ENCODE data around the gene KRTAP5-2. TPM values are rescaled to one million over a fixed set of nuclear protein-coding genes. Genes with fewer than 3 reads are reported as not detected.

Gene KRTAP5-2
- total RNA-seq, 5 donors from 2014 or later (not counting 1 experiment from before 2014, with no cell fraction given), result not detected

DNA sequence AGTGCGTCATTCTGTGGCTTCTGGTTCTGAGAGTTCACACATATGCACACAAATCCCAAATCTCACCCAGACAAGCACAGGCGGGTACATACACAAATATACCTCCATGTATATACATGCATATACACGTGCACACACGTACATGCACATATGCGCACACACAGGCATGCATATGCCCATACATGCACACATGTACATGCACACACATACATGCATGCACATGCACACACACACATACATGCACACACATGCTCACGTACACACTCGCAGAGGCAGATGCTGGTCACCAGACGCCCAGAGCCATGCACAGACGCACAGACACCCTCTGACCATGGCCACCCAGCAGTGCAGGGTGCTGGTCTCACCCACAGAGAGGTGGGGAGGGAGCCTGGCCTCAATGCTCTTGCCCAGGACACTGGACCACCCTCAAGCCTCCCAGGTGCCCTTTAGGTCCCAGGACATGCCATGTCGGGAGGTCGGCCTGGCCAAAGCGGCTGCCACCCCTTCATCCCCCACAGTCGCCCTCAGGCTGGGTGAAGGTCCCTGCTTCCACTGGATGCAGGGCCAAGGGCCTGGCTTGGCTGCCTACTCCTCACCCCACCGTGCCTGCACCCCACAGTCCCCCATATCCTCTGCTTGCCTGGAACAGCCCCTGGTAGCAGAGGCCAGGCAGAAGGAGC is 35.5 kb downstream of the KRTAP5-2 start:
- Mint-ChIP-seq H3K4me1 (peaks cover 0 to 5% (median 2%) of the 10 kb centered on the region in 3 donors), H3K4me3 (peak overlapping the region in 1 of 3 donors; percentile 16), H3K27ac (no peak overlapping the region), H3K36me3 (peaks cover 8% of the 10 kb centered on the region), H3K27me3 (no peaks in the 10 kb centered on the region), H3K9me3 (no peaks in the 10 kb centered on the region)
- no peak for ATAC-seq (replicated peaks in 1 of 4)
- Histone ChIP-seq H3K36me3 (ENCODE audit: control insufficient read depth in 2 of 2, extremely low read depth in 1 of 2, insufficient read depth in 1 of 2, low read length in 1 of 2) (peaks cover 0 to 6% of the 10 kb centered on the region in 2 donors), H3K27ac (ENCODE audit: low read length) (no peak overlapping the region), H3K9me3 (no peaks in the 10 kb centered on the region), H3K4me1 (ENCODE audit: control insufficient read depth in 1 of 2, extremely low read depth in 1 of 2, insufficient read depth in 2 of 2, low read length in 2 of 2) (peaks cover 0 to 20% of the 10 kb centered on the region in 2 experiments), H3K4me3 (ENCODE audit: control insufficient read depth in 1 of 2, extremely low read depth in 1 of 2, low read length in 1 of 2) (no peak overlapping the region), H3K27me3 (replicated peaks in 1 of 2; ENCODE audit: control insufficient read depth in 2 of 2, extremely low read depth in 1 of 2, insufficient read depth in 2 of 2, low read length in 1 of 2) (peaks cover 0 to 18% of the 10 kb centered on the region in 2 experiments)
- POLR2A ChIA-PET, result no interaction called here
- CTCF ChIA-PET, result no interaction called here
- DNase-seq, result peak in 1 of 35 experiments; percentile 7
- 88% methylated on average over 13 of the region's 14 CpGs for WGBS (ENCODE audit: insufficient coverage)

- POLR2A ChIA-PET, result no interaction called here
- Histone ChIP-seq H3K36me3 (ENCODE audit: control insufficient read depth in 2 of 2, extremely low read depth in 1 of 2, insufficient read depth in 1 of 2, low read length in 1 of 2) (peaks cover 0 to 9% of the 10 kb centered on the region in 2 donors), H3K4me1 (ENCODE audit: control insufficient read depth in 1 of 2, extremely low read depth in 1 of 2, insufficient read depth in 2 of 2, low read length in 2 of 2) (peaks cover 0 to 13% of the 10 kb centered on the region in 2 experiments), H3K27me3 (replicated peaks in 1 of 2; ENCODE audit: control insufficient read depth in 2 of 2, extremely low read depth in 1 of 2, insufficient read depth in 2 of 2, low read length in 1 of 2) (peaks cover 0 to 18% of the 10 kb centered on the region in 2 experiments), H3K4me3 (ENCODE audit: control insufficient read depth in 1 of 2, extremely low read depth in 1 of 2, low read length in 1 of 2) (no peak overlapping the region), H3K27ac (ENCODE audit: low read length) (no peak overlapping the region), H3K9me3 (no peaks in the 10 kb centered on the region)
- CTCF ChIA-PET, result no interaction called here
- Mint-ChIP-seq H3K9me3 (no peaks in the 10 kb centered on the region), H3K27me3 (no peaks in the 10 kb centered on the region), H3K4me1 (peaks cover 0 to 5% (median 1%) of the 10 kb centered on the region in 3 donors), H3K36me3 (peaks cover 10% of the 10 kb centered on the region), H3K4me3 (no peak overlapping the region), H3K27ac (no peak overlapping the region)
- DNase-seq (no peak), ATAC-seq (replicated peaks in 1 of 4) (no peak)
- WGBS (ENCODE audit: insufficient coverage), result 41% methylated on average over 3 of the region's 5 CpGs
Observed at GRCh38 chr11:1561955-1562354, 36.1 kb downstream of the KRTAP5-2 start.

DNA sequence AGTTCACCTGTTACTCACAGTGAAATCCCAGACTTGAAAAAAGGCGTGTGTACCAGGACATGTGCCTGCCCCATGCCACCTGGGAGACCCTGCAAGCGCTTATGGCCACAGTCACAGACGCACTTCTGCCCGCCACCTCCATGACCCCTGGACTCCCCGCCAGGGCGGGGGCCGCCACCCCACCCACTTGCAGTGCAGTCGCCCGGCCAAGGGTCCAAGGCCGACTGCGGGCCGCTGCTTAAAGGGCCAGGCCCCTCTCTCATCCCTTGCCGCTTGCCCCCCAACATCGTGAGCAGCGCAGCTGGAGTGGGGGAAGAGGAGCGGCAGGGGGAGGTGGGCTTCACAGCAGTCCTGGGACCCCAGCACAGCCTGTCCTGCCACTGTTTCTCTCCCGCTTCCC is 36.8 kb downstream of the KRTAP5-2 start:
- no peak overlapping the region for H3K27ac ChIP-seq (ENCODE audit: low read length)
- H3K4me1 ChIP-seq (ENCODE audit: control insufficient read depth in 1 of 2, extremely low read depth in 1 of 2, insufficient read depth in 2 of 2, low read length in 2 of 2), result peaks cover 0 to 8% of the 10 kb centered on the region in 2 experiments
- ATAC-seq (replicated peaks in 1 of 4), result no peak
- CTCF ChIA-PET, result no interaction called here
- WGBS (ENCODE audit: insufficient coverage), result 91% methylated on average over 15 of the region's 17 CpGs
- peaks cover 0 to 9% of the 10 kb centered on the region in 2 donors for H3K36me3 ChIP-seq (ENCODE audit: control insufficient read depth in 2 of 2, extremely low read depth in 1 of 2, insufficient read depth in 1 of 2, low read length in 1 of 2)
- POLR2A ChIA-PET, result interaction anchor here in 1 of 2 donors (0.6 kb wide), 1 partner anchor 1392 kb away, joined by 3 read pairs; no protein-coding TSS in a partner anchor
- peaks cover 10% of the 10 kb centered on the region for H3K36me3 Mint-ChIP-seq
- DNase-seq, result no peak
- no peak overlapping the region for H3K4me3 Mint-ChIP-seq
- no peaks in the 10 kb centered on the region for H3K9me3 Mint-ChIP-seq
- no peaks in the 10 kb centered on the region for H3K9me3 ChIP-seq
- H3K4me3 ChIP-seq (ENCODE audit: control insufficient read depth in 1 of 2, extremely low read depth in 1 of 2, low read length in 1 of 2), result no peak overlapping the region
- peaks cover 0 to 5% (median 0%) of the 10 kb centered on the region in 3 donors for H3K4me1 Mint-ChIP-seq
- H3K27ac Mint-ChIP-seq, result no peak overlapping the region
- H3K27me3 Mint-ChIP-seq, result no peaks in the 10 kb centered on the region
- peaks cover 0 to 18% of the 10 kb centered on the region in 2 experiments for H3K27me3 ChIP-seq (replicated peaks in 1 of 2; ENCODE audit: control insufficient read depth in 2 of 2, extremely low read depth in 1 of 2, insufficient read depth in 2 of 2, low read length in 1 of 2)

- CTCF ChIA-PET, result no interaction called here
- peaks cover 0 to 5% (median 0%) of the 10 kb centered on the region in 3 donors for H3K4me1 Mint-ChIP-seq
- 98% methylated on average over 5 of the region's 8 CpGs for WGBS (ENCODE audit: insufficient coverage)
- Histone ChIP-seq H3K27ac (ENCODE audit: low read length) (no peak overlapping the region), H3K36me3 (ENCODE audit: control insufficient read depth in 2 of 2, extremely low read depth in 1 of 2, insufficient read depth in 1 of 2, low read length in 1 of 2) (peaks cover 0 to 9% of the 10 kb centered on the region in 2 donors), H3K9me3 (no peaks in the 10 kb centered on the region), H3K4me1 (ENCODE audit: control insufficient read depth in 1 of 2, extremely low read depth in 1 of 2, insufficient read depth in 2 of 2, low read length in 2 of 2) (peaks cover 0 to 8% of the 10 kb centered on the region in 2 experiments), H3K4me3 (ENCODE audit: control insufficient read depth in 1 of 2, extremely low read depth in 1 of 2, low read length in 1 of 2) (no peak overlapping the region), H3K27me3 (replicated peaks in 1 of 2; ENCODE audit: control insufficient read depth in 2 of 2, extremely low read depth in 1 of 2, insufficient read depth in 2 of 2, low read length in 1 of 2) (peaks cover 0 to 17% of the 10 kb centered on the region in 2 experiments)
- H3K27ac Mint-ChIP-seq, result no peak overlapping the region
- no peak for DNase-seq
- POLR2A ChIA-PET, result interaction anchor here in 1 of 2 donors (0.6 kb wide), 1 partner anchor 1392 kb away, joined by 3 read pairs; no protein-coding TSS in a partner anchor
- H3K27me3 Mint-ChIP-seq, result no peaks in the 10 kb centered on the region
- H3K36me3 Mint-ChIP-seq, result peaks cover 10% of the 10 kb centered on the region
- no peak for ATAC-seq (replicated peaks in 1 of 4)
- no peak overlapping the region for H3K4me3 Mint-ChIP-seq
- H3K9me3 Mint-ChIP-seq, result no peaks in the 10 kb centered on the region
Observed at GRCh38 chr11:1560649-1561251, 37.3 kb downstream of the KRTAP5-2 start.

DNA sequence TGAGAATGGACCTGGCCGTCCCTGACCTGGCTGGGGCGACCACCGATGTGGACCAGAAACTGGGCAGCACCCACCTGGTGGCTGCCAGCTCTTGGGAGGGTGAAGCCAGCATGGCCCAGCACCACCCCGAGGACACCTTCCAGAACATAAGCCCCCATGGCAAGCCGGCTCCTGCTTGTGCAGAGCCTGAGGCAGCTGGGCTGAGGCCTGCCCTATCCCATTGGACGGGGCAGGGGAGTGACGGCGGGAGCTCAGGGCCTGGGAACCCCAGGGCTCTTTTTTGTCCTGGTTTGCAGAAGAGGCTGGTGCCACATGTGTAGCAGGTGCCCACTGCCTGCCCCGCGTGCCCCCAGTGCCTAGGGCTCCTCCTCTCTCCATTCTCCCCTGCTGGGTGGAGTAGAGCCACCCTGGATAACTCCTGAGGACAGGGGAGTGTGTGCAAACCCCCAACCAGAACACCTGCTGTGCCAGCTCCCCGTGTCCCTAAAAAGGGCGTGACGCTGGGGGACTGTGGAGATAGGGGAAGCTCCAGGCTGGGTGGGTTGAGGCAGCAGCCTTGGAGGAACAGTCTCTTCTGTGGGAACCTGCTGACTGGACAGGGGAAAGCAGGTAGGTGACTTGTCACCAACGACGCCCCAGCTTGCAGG is 38.0 kb downstream of the KRTAP5-2 start:
- H3K27ac Mint-ChIP-seq, result no peak overlapping the region
- H3K4me3 ChIP-seq (ENCODE audit: control insufficient read depth in 1 of 2, extremely low read depth in 1 of 2, low read length in 1 of 2), result no peak overlapping the region
- H3K27me3 ChIP-seq (replicated peaks in 1 of 2; ENCODE audit: control insufficient read depth in 2 of 2, extremely low read depth in 1 of 2, insufficient read depth in 2 of 2, low read length in 1 of 2), result peaks cover 0 to 17% of the 10 kb centered on the region in 2 experiments
- DNase-seq (peak in 1 of 35 experiments; percentile 16), ATAC-seq (replicated peaks in 1 of 4) (no peak)
- H3K4me1 Mint-ChIP-seq, result peaks cover 0 to 5% (median 0%) of the 10 kb centered on the region in 3 donors
- H3K36me3 Mint-ChIP-seq, result peaks cover 10% of the 10 kb centered on the region
- peaks cover 0 to 9% of the 10 kb centered on the region in 2 donors for H3K36me3 ChIP-seq (ENCODE audit: control insufficient read depth in 2 of 2, extremely low read depth in 1 of 2, insufficient read depth in 1 of 2, low read length in 1 of 2)
- H3K27ac ChIP-seq (ENCODE audit: low read length), result no peak overlapping the region
- peaks cover 0 to 8% of the 10 kb centered on the region in 2 experiments for H3K4me1 ChIP-seq (ENCODE audit: control insufficient read depth in 1 of 2, extremely low read depth in 1 of 2, insufficient read depth in 2 of 2, low read length in 2 of 2)
- ChIA-PET CTCF (interaction anchor here in 1 of 2 donors (0.5 kb wide), 1 partner anchor 859 kb away, joined by 6 read pairs; no protein-coding TSS in a partner anchor), POLR2A (no interaction called here)
- WGBS (ENCODE audit: insufficient coverage), result 87% methylated on average over 10 of the region's 15 CpGs
- H3K9me3 Mint-ChIP-seq, result no peaks in the 10 kb centered on the region
- no peaks in the 10 kb centered on the region for H3K27me3 Mint-ChIP-seq
- no peaks in the 10 kb centered on the region for H3K9me3 ChIP-seq
- H3K4me3 Mint-ChIP-seq, result no peak overlapping the region
